HCT116 (cell line): ENCODE data around the gene PREPL. TPM values are rescaled to one million over a fixed set of nuclear protein-coding genes. Genes with fewer than 3 reads are reported as not detected.

ENCODE experiments used
- ATAC-seq: fragments of 200-7000 bp; cut with Tn5 transposase; 2 replicates; pipeline ENCODE4 v1.9.1; 2020; ENCODE audit warnings: mild to moderate bottlenecking, moderate library complexity
- BruUV-seq: library from RNA; stranded (reverse); fragments of 400-500 nt; replicated peaks from 2 replicates; lab custom pipeline; 2021; lab: Mats Ljungman, UMichigan
- CTCF ChIA-PET: fragments of 300-600 bp; sonication (Branson Sonifier 250); formaldehyde crosslinking; loops from one replicate; lab custom pipeline; 2021; ENCODE audit warnings: antibody characterized with exemption; lab: Charles Lee
- POLR2A ChIA-PET: fragments of 300-600, 350-600 bp; sonication (Branson Sonifier 250); formaldehyde crosslinking; loops from one replicate; lab custom pipeline; 2021; ENCODE audit warnings: antibody characterized with exemption; lab: Charles Lee
- RAD21 ChIA-PET, 2 experiments: fragments of 300-600 bp; sonication (Branson Sonifier 250); formaldehyde crosslinking; loops; one replicate each; lab custom pipeline; 2023; ENCODE audit warnings: low total read pairs in 2 of 2; ENCODE audit not compliant: uncharacterized antibody in 2 of 2, unreplicated experiment in 2 of 2, low non-redundant PET in 1 of 2; lab: Charles Lee
- DNase-seq: peaks from one replicate; pipeline ENCODE4 v3.0.0-alpha.2; 2010; ENCODE audit warnings: low read depth, low spot score
- H2AFZ ChIP-seq: fragments of 200-600 bp; shearing (Covaris generic), sonication (generic); 2 replicates; pipeline ENCODE4 v1.6.1; 2017; ENCODE audit warnings: low read depth, mixed run types, mixed read lengths, antibody characterized with exemption, low read length; ENCODE audit not compliant: poor library complexity, severe bottlenecking
- H3K27ac ChIP-seq: 2 replicates; pipeline ENCODE4 v1.5.1; 2012; ENCODE audit warnings: low read depth, low read length
- H3K27me3 ChIP-seq: fragments of 200-600 bp; sonication (generic); 2 replicates; pipeline ENCODE4 v1.6.1; 2016; ENCODE audit warnings: mixed run types, low read length, mixed read lengths; ENCODE audit not compliant: insufficient read depth
- H3K36me3 ChIP-seq, 2 experiments: fragments of 200-500 bp in 1 of 2; fragments of 200-600 bp in 1 of 2; sonication (Bioruptor generic) in 1 of 2; sonication (generic) in 1 of 2; 2 replicates each; pipeline versions ENCODE4 v1.5.1 to v1.6.1; 2014 to 2016; ENCODE audit warnings: low read length in 2 of 2, inconsistent platforms in 1 of 2, mixed read lengths in 1 of 2, mixed run types in 1 of 2; ENCODE audit not compliant: insufficient read depth in 2 of 2, control insufficient read depth in 1 of 2
- H3K4me1 ChIP-seq, 2 experiments: fragments of 200-600 bp in 1 of 2; sonication (generic) in 1 of 2; 2 replicates each; pipeline versions ENCODE4 v1.5.1 to v1.6.1; 2012 to 2017; ENCODE audit warnings: low read length in 2 of 2, inconsistent platforms in 1 of 2, mild to moderate bottlenecking in 1 of 2, mixed read lengths in 1 of 2, mixed run types in 1 of 2, moderate library complexity in 1 of 2; ENCODE audit not compliant: insufficient read depth in 2 of 2, control insufficient read depth in 1 of 2
- H3K4me2 ChIP-seq: fragments of 200-600 bp; sonication (generic); 2 replicates; pipeline ENCODE4 v1.6.1; 2017; ENCODE audit warnings: mixed run types, low read length, mixed read lengths
- H3K4me3 ChIP-seq, 2 experiments: fragments of 200-600 bp in 1 of 2; sonication (generic) in 1 of 2; replicated peaks in 1 of 2; 2 replicates each; pipeline ENCODE4 v1.5.1; 2011 to 2016; ENCODE audit warnings: low read length in 2 of 2, control low read depth in 1 of 2, low read depth in 1 of 2, mild to moderate bottlenecking in 1 of 2, mixed read lengths in 1 of 2, mixed run types in 1 of 2
- H3K79me2 ChIP-seq: fragments of 200-600 bp; sonication (generic); 2 replicates; pipeline ENCODE4 v1.6.1; 2017; ENCODE audit warnings: mild to moderate bottlenecking, mixed run types, low read length, moderate library complexity, mixed read lengths; ENCODE audit not compliant: insufficient read depth
- H3K9ac ChIP-seq: fragments of 200-600 bp; sonication (generic); 2 replicates; pipeline ENCODE4 v1.6.1; 2016; ENCODE audit warnings: low read length, mixed read lengths
- H3K9me2 ChIP-seq: fragments of 200-600 bp; sonication (generic), shearing (Covaris generic); 2 replicates; pipeline ENCODE4 v1.6.1; 2017; ENCODE audit warnings: mixed run types, mild to moderate bottlenecking, moderate library complexity; ENCODE audit not compliant: insufficient read depth
- H3K9me3 ChIP-seq, 2 experiments: fragments of 200-500 bp in 1 of 2; fragments of 200-600 bp in 1 of 2; sonication (Bioruptor generic) in 1 of 2; sonication (generic) in 1 of 2; 2 replicates each; pipeline ENCODE4 v1.6.1; 2014 to 2017; ENCODE audit warnings: low read length in 2 of 2, mixed read lengths in 2 of 2, inconsistent platforms in 1 of 2, low read depth in 1 of 2, mild to moderate bottlenecking in 1 of 2, mixed run types in 1 of 2, moderate library complexity in 1 of 2; ENCODE audit not compliant: control insufficient read depth in 1 of 2, insufficient read depth in 1 of 2
- H4K20me1 ChIP-seq: fragments of 200-600 bp; sonication (generic), shearing (Covaris generic); 2 replicates; pipeline ENCODE4 v1.6.1; 2017; ENCODE audit warnings: mixed run types, mild to moderate bottlenecking, moderate library complexity; ENCODE audit not compliant: insufficient read depth
- FOSL1 ChIP-seq: IDR thresholded peaks from 2 replicates; pipeline ENCODE4 v1.6.1; 2012; ENCODE audit warnings: low read depth
- JUND ChIP-seq: IDR thresholded peaks from 2 replicates; pipeline ENCODE4 v1.6.1; 2012
- POLR2A ChIP-seq: IDR thresholded peaks from 2 replicates; pipeline ENCODE4 v1.7.0; 2011; ENCODE audit warnings: borderline replicate concordance; ENCODE audit not compliant: insufficient read depth, insufficient read length; ENCODE audit errors: extremely low read depth
- RAD21 ChIP-seq: IDR thresholded peaks from 2 replicates; pipeline ENCODE4 v1.6.1; 2012; ENCODE audit warnings: low read depth, mild to moderate bottlenecking
- YY1 ChIP-seq: IDR thresholded peaks from 2 replicates; pipeline ENCODE4 v1.6.1; 2011; ENCODE audit warnings: low read length, low read depth, moderate library complexity, mild to moderate bottlenecking; ENCODE audit not compliant: insufficient replicate concordance; ENCODE audit errors: extremely low read depth
- intact Hi-C: fragments of 100-400 bp; cut with micrococcal nuclease; formaldehyde crosslinking; loops from 2 replicates; pipeline ENCODE4 v1.10.0; 2022
- total RNA-seq: library from RNA; stranded (reverse); gene quantifications from one replicate; pipeline ENCODE4 v1.2.1, GENCODE V29; 2021; ENCODE audit not compliant: unreplicated experiment
- TF ChIP-seq, protein P1 (sequence below): IDR thresholded peaks from 2 replicates; pipeline ENCODE4 v1.6.1; 2012
- TF ChIP-seq, protein P2 (sequence below), 3 experiments: fragments of 200-600 bp in 1 of 3; sonication (generic) in 1 of 3; IDR thresholded peaks in 2 of 3; conservative IDR thresholded peaks in 1 of 3; 2 replicates each; pipeline ENCODE4 v1.5.1; 2012 to 2017; ENCODE audit warnings: low read depth in 2 of 3, low read length in 2 of 3, antibody characterized with exemption in 1 of 3, borderline replicate concordance in 1 of 3, control low read depth in 1 of 3, mild to moderate bottlenecking in 1 of 3, mixed read lengths in 1 of 3, mixed run types in 1 of 3, moderate library complexity in 1 of 3; ENCODE audit not compliant: insufficient read depth in 1 of 3
- TF ChIP-seq, protein P3 (sequence below): IDR thresholded peaks from 2 replicates; pipeline ENCODE4 v1.6.1; 2011; ENCODE audit warnings: mild to moderate bottlenecking, low read length, moderate library complexity; ENCODE audit not compliant: insufficient replicate concordance; ENCODE audit errors: extremely low read depth

PREPL gene
- total RNA-seq, 1 experiment from 2014 or later, result 31.1 TPM

DNA sequence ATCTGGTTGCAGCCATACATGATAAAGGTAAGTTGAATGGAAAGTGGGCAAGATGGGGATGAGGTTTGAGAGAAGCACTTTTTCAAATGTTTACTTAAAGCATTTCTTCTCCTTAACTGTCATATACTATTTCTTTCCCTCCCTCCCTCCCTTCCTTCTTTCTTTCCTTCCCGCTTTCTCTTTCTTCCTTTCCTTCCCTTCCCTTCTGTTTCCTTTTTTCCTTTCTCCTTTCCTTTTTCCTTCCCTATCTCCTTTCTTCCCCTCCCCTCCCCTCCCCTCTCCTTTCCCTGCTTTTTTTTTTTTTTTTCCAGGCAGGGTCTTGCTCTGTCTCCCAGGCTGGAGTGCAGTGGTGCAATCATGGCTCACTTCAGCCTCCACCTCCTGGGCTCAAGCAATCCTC lies 80.4 kb downstream of the PREPL start (continued):
- TF ChIP-seq, protein P1, sequence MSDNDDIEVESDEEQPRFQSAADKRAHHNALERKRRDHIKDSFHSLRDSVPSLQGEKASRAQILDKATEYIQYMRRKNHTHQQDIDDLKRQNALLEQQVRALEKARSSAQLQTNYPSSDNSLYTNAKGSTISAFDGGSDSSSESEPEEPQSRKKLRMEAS, result no peak
- TF ChIP-seq JUND (no peak), YY1 (no peak), FOSL1 (no peak)

DNA sequence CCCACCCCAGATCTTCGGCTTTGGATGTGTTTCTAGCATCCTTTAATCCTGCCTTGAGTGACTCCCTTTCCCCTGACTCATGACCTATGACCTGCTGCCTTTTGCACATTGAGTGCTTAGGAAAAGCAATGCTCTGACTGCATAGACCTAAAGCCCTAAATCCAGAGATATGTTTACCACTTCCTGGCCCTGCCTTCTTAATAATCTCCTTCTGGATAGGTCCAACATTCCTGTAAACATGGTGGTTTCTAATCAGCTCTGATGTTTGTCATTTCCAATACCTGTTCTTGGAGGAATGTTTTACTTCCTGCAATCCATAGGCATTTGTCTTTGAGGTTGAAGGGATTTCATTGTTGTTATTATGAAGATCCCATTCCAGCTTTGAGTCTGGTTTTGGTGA lies 83.8 kb downstream of the PREPL start:
- H3K79me2 ChIP-seq, result no peaks in the 10 kb centered on the region
- H3K27me3 ChIP-seq, result no peaks in the 10 kb centered on the region
- ATAC-seq (no peak), DNase-seq (no peak)
- TF ChIP-seq, protein P2, sequence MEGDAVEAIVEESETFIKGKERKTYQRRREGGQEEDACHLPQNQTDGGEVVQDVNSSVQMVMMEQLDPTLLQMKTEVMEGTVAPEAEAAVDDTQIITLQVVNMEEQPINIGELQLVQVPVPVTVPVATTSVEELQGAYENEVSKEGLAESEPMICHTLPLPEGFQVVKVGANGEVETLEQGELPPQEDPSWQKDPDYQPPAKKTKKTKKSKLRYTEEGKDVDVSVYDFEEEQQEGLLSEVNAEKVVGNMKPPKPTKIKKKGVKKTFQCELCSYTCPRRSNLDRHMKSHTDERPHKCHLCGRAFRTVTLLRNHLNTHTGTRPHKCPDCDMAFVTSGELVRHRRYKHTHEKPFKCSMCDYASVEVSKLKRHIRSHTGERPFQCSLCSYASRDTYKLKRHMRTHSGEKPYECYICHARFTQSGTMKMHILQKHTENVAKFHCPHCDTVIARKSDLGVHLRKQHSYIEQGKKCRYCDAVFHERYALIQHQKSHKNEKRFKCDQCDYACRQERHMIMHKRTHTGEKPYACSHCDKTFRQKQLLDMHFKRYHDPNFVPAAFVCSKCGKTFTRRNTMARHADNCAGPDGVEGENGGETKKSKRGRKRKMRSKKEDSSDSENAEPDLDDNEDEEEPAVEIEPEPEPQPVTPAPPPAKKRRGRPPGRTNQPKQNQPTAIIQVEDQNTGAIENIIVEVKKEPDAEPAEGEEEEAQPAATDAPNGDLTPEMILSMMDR (IDR thresholded peaks at IDR 0.05 in 2 of 3, conservative IDR thresholded peaks at IDR 0.05 in 1 of 3; ENCODE audit: borderline replicate concordance in 1 of 3, insufficient read depth in 1 of 3, low read depth in 2 of 3, low read length in 2 of 3), result no peak
- TF ChIP-seq FOSL1, result no peak
- no peak for TF ChIP-seq POLR2A
- TF ChIP-seq JUND, result no peak
- TF ChIP-seq, protein P3, sequence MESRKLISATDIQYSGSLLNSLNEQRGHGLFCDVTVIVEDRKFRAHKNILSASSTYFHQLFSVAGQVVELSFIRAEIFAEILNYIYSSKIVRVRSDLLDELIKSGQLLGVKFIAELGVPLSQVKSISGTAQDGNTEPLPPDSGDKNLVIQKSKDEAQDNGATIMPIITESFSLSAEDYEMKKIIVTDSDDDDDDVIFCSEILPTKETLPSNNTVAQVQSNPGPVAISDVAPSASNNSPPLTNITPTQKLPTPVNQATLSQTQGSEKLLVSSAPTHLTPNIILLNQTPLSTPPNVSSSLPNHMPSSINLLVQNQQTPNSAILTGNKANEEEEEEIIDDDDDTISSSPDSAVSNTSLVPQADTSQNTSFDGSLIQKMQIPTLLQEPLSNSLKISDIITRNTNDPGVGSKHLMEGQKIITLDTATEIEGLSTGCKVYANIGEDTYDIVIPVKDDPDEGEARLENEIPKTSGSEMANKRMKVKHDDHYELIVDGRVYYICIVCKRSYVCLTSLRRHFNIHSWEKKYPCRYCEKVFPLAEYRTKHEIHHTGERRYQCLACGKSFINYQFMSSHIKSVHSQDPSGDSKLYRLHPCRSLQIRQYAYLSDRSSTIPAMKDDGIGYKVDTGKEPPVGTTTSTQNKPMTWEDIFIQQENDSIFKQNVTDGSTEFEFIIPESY, result no peak
- no peak for TF ChIP-seq RAD21
- no peak overlapping the region for H3K9ac ChIP-seq
- H3K9me2 ChIP-seq, result no peaks in the 10 kb centered on the region
- no peaks in the 10 kb centered on the region for H4K20me1 ChIP-seq
- no peaks in the 10 kb centered on the region for H3K4me1 ChIP-seq
- RAD21 ChIA-PET, result no interaction called here
- no peak overlapping the region for H3K4me3 ChIP-seq
- BruUV-seq, result no TSS peak
- CTCF ChIA-PET, result interaction anchor here (1.0 kb wide), 1 partner anchor 14 kb away, joined by 4 read pairs; no protein-coding TSS in a partner anchor
- H3K4me2 ChIP-seq, result no peak overlapping the region
- POLR2A ChIA-PET, result no interaction called here
- no peak overlapping the region for H2AFZ ChIP-seq
- intact Hi-C loops, result no loop called here
- H3K36me3 ChIP-seq, result no peaks in the 10 kb centered on the region
- H3K9me3 ChIP-seq, result no peaks in the 10 kb centered on the region
- no peak overlapping the region for H3K27ac ChIP-seq
